PC-9 (cell line): ENCODE results near the gene GUCY2F.

Experiments used
- CTCF ChIP-seq: fragments of 200-600 bp; sonication (generic); conservative IDR thresholded peaks from 2 replicates; pipeline ENCODE4 v1.6.1; 2017; ENCODE audit warnings: mixed run types, antibody characterized with exemption, mild to moderate bottlenecking, moderate library complexity
- EZH2 ChIP-seq: fragments of 200-600 bp; sonication (generic); IDR thresholded peaks from 2 replicates; pipeline ENCODE4 v1.8.0; 2017; ENCODE audit warnings: antibody characterized with exemption, low read depth

DNA sequence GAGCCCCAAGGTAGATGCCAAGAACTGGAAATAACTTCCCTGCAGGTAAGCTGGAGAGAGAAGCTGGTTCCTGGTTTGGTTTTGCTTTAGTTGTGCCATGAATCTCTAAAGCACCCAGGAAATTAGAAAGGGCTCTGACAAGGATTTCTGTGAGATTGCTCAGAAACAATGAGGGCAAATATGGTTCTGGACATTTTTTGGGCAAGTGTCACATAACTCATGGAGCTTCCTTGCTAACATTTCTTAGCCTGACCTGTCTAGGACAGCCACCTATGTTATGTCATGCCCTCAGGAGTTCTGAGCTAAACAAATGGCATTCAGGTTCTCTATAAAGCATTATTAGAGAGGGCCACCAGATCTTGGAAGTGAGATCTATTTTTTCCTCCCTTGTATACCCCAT lies 131.8 kb downstream of the GUCY2F start:
- TF ChIP-seq CTCF, result no peak
- TF ChIP-seq EZH2, result no peak
